K562 (cell line): ENCODE results near the gene TTLL4. TPM values are rescaled to one million over a fixed set of nuclear protein-coding genes. Genes with fewer than 3 reads are reported as not detected.

Experiments
- CREM ChIP-seq: IDR thresholded peaks from 2 replicates; pipeline ENCODE4 v1.6.1; 2014; ENCODE audit warnings: antibody characterized with exemption, low read depth
- EP300 ChIP-seq: IDR thresholded peaks from 2 replicates; pipeline ENCODE4 v1.6.1; 2012; ENCODE audit warnings: low read length, improper control_type of control experiment
- FOXK1 ChIP-seq: sonication (generic); formaldehyde crosslinking; IDR thresholded peaks from 2 replicates; pipeline ENCODE4 v1.8.0; 2022; ENCODE audit warnings: missing genetic modification reagents, mild to moderate bottlenecking, borderline replicate concordance
- IRF2 ChIP-seq: sonication (generic); formaldehyde crosslinking; IDR thresholded peaks from 2 replicates; pipeline ENCODE4 v1.8.1; 2022; ENCODE audit warnings: mild to moderate bottlenecking, missing genetic modification reagents
- MAFG ChIP-seq: fragments of 450-650 bp; conservative IDR thresholded peaks from 2 replicates; pipeline ENCODE4 v1.6.1; 2016; ENCODE audit warnings: missing genetic modification characterization, missing compliant biosample characterization
- PYGO2 ChIP-seq: fragments of 450-650 bp; IDR thresholded peaks from 2 replicates; pipeline ENCODE4 v1.6.1; 2016; ENCODE audit warnings: mild to moderate bottlenecking, missing genetic modification characterization, moderate library complexity, missing compliant biosample characterization
- SMARCA4 ChIP-seq: fragments of 450-650 bp; IDR thresholded peaks from 2 replicates; pipeline ENCODE4 v1.6.1; 2016
- SPI1 ChIP-seq: IDR thresholded peaks from 2 replicates; pipeline ENCODE4 v1.6.1; 2011; ENCODE audit warnings: low read depth, low read length, control low read depth, borderline replicate concordance
- TFAM ChIP-seq: fragments of 250-450 bp; sonication (Bioruptor Pico); conservative IDR thresholded peaks from 2 replicates; pipeline ENCODE4 v1.5.0; 2021; ENCODE audit warnings: mild to moderate bottlenecking, moderate library complexity
- ZNF140 ChIP-seq: fragments of 250-450 bp; sonication (Bioruptor Pico); IDR thresholded peaks from 2 replicates; pipeline ENCODE4 v1.8.0; 2021; ENCODE audit warnings: moderate library complexity, mild to moderate bottlenecking, inconsistent platforms
- ZNF146 ChIP-seq: IDR thresholded peaks from one replicate; pipeline ENCODE4 v1.6.1; 2018; ENCODE audit warnings: missing compliant biosample characterization; ENCODE audit not compliant: unreplicated experiment
- ZNF311 ChIP-seq: fragments of 250-450 bp; sonication (Bioruptor Pico); IDR thresholded peaks from 2 replicates; pipeline ENCODE4 v1.4.0; 2020; ENCODE audit warnings: mild to moderate bottlenecking, moderate library complexity
- ZNF507 ChIP-seq: conservative IDR thresholded peaks from 2 replicates; pipeline ENCODE4 v1.6.1; 2017; ENCODE audit warnings: missing genetic modification characterization, missing compliant biosample characterization
- polyA plus RNA-seq, 8 experiments: library from polyadenylated mRNA; depleted of rRNA in 4 of 8; stranded (reverse) in 5 of 8; unstranded in 3 of 8; fragments of >200 nt; fragmentation: Nextera tagmentation in 2 of 8; fragmentation: Illumina TruSeq in 1 of 8; extraction: Ambion mirVana in 2 of 8; extraction: Trizol in 1 of 8; gene quantifications; 2 replicates each; pipeline versions ENCODE4 v1.2.1 to v1.2.3, GENCODE V29; 2011 to 2014; ENCODE audit warnings: inconsistent platforms in 1 of 8, missing spikeins in 1 of 8
- total RNA-seq, 7 experiments: library from RNA; depleted of rRNA in 6 of 7; stranded (reverse); fragments of >200 nt in 6 of 7; fragmentation: Illumina TruSeq in 2 of 7; extraction: Trizol in 2 of 7; gene quantifications; 2 replicates each; pipeline versions ENCODE4 v1.2.1 to v1.2.3, GENCODE V29; 2011 to 2021; ENCODE audit warnings: low replicate concordance in 1 of 7
- TF ChIP-seq, protein P1 (sequence below): IDR thresholded peaks from 2 replicates; pipeline ENCODE4 v1.6.1; 2011; ENCODE audit warnings: borderline replicate concordance, low read depth, mild to moderate bottlenecking, moderate library complexity, low read length; ENCODE audit not compliant: insufficient read depth, poor library complexity, severe bottlenecking
- TF ChIP-seq, protein P2 (sequence below): fragments of 450-650 bp; formaldehyde crosslinking; IDR thresholded peaks from 2 replicates; pipeline ENCODE4 v1.4.0; 2022; ENCODE audit warnings: mild to moderate bottlenecking, moderate library complexity
- TF ChIP-seq, protein P3 (sequence below), 2 experiments: fragments of 450-650 bp; formaldehyde crosslinking in 1 of 2; IDR thresholded peaks; 2 replicates each; pipeline versions ENCODE4 v1.4.0 to v1.6.1; 2014 to 2020; ENCODE audit warnings: mild to moderate bottlenecking in 2 of 2, borderline replicate concordance in 1 of 2, low read depth in 1 of 2

The TTLL4 gene
- total and polyA plus RNA-seq, 9 of the 15 experiments (the other 6 are each of a cell fraction or from before 2014, with no cell fraction given): 12.6 to 67.5 (median 24.5) TPM

DNA sequence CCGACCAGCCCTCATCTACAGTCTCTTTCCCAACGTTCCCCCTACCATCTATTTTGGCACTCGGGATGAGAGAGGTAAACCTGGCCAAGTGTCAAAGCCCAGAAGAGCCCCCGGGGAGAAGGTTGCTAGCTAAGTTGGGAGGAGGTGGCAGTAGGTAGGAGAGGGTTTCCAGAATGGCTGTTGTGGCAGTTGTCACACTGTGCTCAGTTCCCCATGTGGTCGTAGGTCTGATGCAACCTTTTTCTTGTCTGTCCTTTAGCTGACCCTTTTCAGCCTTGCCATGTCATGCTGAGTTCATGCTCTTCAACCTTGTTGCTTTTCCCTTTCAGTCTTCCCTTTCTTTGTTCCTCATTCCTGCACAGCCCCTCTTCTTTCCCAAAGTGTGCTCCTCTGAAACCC lies 34.5 kb downstream of the TTLL4 start (continued):
- TF ChIP-seq, protein P1, sequence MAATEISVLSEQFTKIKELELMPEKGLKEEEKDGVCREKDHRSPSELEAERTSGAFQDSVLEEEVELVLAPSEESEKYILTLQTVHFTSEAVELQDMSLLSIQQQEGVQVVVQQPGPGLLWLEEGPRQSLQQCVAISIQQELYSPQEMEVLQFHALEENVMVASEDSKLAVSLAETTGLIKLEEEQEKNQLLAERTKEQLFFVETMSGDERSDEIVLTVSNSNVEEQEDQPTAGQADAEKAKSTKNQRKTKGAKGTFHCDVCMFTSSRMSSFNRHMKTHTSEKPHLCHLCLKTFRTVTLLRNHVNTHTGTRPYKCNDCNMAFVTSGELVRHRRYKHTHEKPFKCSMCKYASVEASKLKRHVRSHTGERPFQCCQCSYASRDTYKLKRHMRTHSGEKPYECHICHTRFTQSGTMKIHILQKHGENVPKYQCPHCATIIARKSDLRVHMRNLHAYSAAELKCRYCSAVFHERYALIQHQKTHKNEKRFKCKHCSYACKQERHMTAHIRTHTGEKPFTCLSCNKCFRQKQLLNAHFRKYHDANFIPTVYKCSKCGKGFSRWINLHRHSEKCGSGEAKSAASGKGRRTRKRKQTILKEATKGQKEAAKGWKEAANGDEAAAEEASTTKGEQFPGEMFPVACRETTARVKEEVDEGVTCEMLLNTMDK: no peak
- TF ChIP-seq ZNF507 (tag) (no peak), EP300 (peak; percentile 66), TFAM (CRISPR knock-in tag) (no peak), SMARCA4 (peak; percentile 55; the same call in 1 of the 2 replicates), FOXK1 (CRISPR knock-in tag) (no peak), MAFG (tag) (peak; percentile 80), ZNF146 (no peak), PYGO2 (tag) (no peak), ZNF311 (CRISPR knock-in tag) (no peak), CREM (no peak), SPI1 (no peak), IRF2 (no peak), ZNF140 (CRISPR knock-in tag) (no peak)
- TF ChIP-seq, protein P2, sequence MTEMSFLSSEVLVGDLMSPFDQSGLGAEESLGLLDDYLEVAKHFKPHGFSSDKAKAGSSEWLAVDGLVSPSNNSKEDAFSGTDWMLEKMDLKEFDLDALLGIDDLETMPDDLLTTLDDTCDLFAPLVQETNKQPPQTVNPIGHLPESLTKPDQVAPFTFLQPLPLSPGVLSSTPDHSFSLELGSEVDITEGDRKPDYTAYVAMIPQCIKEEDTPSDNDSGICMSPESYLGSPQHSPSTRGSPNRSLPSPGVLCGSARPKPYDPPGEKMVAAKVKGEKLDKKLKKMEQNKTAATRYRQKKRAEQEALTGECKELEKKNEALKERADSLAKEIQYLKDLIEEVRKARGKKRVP: peak; percentile 69
- TF ChIP-seq, protein P3, sequence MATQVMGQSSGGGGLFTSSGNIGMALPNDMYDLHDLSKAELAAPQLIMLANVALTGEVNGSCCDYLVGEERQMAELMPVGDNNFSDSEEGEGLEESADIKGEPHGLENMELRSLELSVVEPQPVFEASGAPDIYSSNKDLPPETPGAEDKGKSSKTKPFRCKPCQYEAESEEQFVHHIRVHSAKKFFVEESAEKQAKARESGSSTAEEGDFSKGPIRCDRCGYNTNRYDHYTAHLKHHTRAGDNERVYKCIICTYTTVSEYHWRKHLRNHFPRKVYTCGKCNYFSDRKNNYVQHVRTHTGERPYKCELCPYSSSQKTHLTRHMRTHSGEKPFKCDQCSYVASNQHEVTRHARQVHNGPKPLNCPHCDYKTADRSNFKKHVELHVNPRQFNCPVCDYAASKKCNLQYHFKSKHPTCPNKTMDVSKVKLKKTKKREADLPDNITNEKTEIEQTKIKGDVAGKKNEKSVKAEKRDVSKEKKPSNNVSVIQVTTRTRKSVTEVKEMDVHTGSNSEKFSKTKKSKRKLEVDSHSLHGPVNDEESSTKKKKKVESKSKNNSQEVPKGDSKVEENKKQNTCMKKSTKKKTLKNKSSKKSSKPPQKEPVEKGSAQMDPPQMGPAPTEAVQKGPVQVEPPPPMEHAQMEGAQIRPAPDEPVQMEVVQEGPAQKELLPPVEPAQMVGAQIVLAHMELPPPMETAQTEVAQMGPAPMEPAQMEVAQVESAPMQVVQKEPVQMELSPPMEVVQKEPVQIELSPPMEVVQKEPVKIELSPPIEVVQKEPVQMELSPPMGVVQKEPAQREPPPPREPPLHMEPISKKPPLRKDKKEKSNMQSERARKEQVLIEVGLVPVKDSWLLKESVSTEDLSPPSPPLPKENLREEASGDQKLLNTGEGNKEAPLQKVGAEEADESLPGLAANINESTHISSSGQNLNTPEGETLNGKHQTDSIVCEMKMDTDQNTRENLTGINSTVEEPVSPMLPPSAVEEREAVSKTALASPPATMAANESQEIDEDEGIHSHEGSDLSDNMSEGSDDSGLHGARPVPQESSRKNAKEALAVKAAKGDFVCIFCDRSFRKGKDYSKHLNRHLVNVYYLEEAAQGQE (IDR thresholded peaks at IDR 0.05; ENCODE audit: borderline replicate concordance): no peak
- TF ChIP-seq, protein P3 (CRISPR knock-in tag; IDR thresholded peaks at IDR 0.05; ENCODE audit: low read depth): no peak
